ENCODE results near the gene DNAJB12.
A peak's percentile ranks its signal among the peaks of the same experiment; 100 is the strongest.
"Not testable (repeated sequence)": the region's sequence is repeated elsewhere in the genome, so short reads cannot be mapped to it uniquely, and the experiment has no call there.

DNAJB12 gene

DNA sequence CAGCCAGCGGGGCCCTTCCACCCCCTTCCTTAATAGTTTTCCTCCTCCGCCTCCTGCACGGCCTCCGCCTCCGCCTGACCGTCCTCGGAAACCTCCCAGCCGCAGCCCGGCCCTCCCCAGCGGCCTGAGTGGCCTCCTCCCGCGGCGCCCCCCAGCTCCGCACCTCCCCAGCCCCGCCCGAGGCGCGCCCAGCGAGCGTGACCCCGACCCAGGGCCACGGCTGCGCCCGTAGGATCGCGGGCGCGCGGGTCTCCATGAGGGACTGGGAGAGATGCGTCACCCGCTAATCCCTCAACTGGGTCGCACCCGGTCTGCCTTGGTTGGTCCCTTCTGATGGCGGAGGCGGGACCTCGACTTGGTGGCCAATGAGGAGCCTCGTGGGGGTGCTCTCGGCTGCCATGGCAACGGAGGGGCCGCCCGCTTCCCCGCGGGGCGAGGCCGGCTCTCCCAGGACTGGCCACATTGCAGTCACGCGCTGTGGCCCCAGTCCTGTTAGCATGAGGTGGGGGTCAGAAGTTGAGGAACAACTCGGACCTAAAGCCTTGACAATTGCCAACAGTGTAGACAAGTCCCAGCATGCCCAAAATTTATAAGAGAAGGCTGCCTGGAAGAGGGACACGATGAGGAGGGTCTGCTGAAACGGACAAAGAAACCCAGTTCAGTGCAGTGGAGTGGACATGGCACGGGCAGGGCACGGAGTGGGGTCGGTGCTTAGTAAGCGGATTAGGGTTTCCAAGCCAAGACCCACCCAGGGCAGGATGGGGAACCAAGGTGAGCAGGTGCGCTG is 56.7 kb downstream of the DNAJB12 start:
- peak; percentile 87 for DNase-seq
- TF ChIP-seq EZH2 (IDR thresholded peaks at IDR 0.05; ENCODE audit: borderline replicate concordance, low read depth, low read length, severe bottlenecking): no peak
- TF ChIP-seq, protein P1, sequence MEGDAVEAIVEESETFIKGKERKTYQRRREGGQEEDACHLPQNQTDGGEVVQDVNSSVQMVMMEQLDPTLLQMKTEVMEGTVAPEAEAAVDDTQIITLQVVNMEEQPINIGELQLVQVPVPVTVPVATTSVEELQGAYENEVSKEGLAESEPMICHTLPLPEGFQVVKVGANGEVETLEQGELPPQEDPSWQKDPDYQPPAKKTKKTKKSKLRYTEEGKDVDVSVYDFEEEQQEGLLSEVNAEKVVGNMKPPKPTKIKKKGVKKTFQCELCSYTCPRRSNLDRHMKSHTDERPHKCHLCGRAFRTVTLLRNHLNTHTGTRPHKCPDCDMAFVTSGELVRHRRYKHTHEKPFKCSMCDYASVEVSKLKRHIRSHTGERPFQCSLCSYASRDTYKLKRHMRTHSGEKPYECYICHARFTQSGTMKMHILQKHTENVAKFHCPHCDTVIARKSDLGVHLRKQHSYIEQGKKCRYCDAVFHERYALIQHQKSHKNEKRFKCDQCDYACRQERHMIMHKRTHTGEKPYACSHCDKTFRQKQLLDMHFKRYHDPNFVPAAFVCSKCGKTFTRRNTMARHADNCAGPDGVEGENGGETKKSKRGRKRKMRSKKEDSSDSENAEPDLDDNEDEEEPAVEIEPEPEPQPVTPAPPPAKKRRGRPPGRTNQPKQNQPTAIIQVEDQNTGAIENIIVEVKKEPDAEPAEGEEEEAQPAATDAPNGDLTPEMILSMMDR (IDR thresholded peaks at IDR 0.05; ENCODE audit: borderline replicate concordance, extremely low read depth, low read length, poor library complexity, severe bottlenecking): no peak
- H3K4me2 ChIP-seq (ENCODE audit: insufficient read depth, low read length): peak overlapping the region; percentile 54
- H3K4me3 ChIP-seq (ENCODE audit: low read depth in 1 of 2, low read length in 2 of 2): peak overlapping the region in 1 of 2 experiments; percentile 51; a peak in 2 of 4 replicates
- ATAC-seq (ENCODE audit: insufficient read depth, low read depth): peak; percentile 67
- no peaks in the 10 kb centered on the region for H4K20me1 ChIP-seq (ENCODE audit: insufficient read depth, low read length)
- no peaks in the 10 kb centered on the region for H3K9me3 ChIP-seq (ENCODE audit: insufficient read depth, low read length, severe bottlenecking)
- H3K9ac ChIP-seq (ENCODE audit: low read depth, low read length): peak overlapping the region; percentile 44
- peak overlapping the region; percentile 86 for H3K27ac ChIP-seq (ENCODE audit: low read length)
- no peaks in the 10 kb centered on the region for H3K36me3 ChIP-seq (ENCODE audit: insufficient read depth, low read length)
- peaks cover 65% of the 10 kb centered on the region for H3K4me1 ChIP-seq (ENCODE audit: insufficient read depth, low read length)
- no peaks in the 10 kb centered on the region for H3K27me3 ChIP-seq (ENCODE audit: insufficient read depth, low read length, poor library complexity)
- no peak overlapping the region for H2AFZ ChIP-seq (ENCODE audit: low read depth, low read length)
- H3K79me2 ChIP-seq (ENCODE audit: insufficient read depth, low read length): peaks cover 12% of the 10 kb centered on the region; the same call in 1 of the 2 replicates

DNA sequence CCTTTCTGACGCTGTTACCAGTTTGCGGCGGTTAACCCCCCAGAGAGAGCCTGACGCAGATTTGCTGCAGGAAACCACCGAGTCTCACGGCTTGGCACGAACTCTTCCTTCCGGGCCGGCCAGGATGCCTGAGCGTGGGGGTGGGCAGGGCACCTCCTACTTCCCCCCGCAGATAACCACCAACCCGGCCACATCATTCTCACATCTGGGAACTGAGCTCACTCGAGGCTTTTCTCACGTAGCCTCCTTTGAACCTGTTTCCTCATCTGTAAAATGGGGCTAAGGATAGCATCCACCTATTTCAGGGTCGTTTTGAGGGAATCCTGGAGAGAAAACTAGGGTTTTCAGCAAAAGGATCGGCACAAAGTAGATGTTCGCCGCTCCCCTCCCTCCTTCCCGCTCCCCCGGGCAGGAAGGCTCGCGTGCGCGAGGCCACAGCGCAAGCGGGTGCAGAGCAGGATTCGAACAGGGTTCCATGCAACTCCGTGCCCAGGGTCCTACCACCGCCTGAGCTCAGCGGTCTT is 57.4 kb downstream of the DNAJB12 start:
- DNase-seq: peak; percentile 97
- Histone ChIP-seq H4K20me1 (ENCODE audit: insufficient read depth, low read length) (no peaks in the 10 kb centered on the region), H3K9ac (ENCODE audit: low read depth, low read length) (peak overlapping the region; percentile 44), H3K36me3 (ENCODE audit: insufficient read depth, low read length) (no peaks in the 10 kb centered on the region), H3K9me3 (ENCODE audit: insufficient read depth, low read length, severe bottlenecking) (no peaks in the 10 kb centered on the region), H3K27me3 (ENCODE audit: insufficient read depth, low read length, poor library complexity) (no peaks in the 10 kb centered on the region), H3K4me2 (ENCODE audit: insufficient read depth, low read length) (peak overlapping the region; percentile 54), H3K27ac (ENCODE audit: low read length) (peak overlapping the region; percentile 86), H2AFZ (ENCODE audit: low read depth, low read length) (no peak overlapping the region), H3K79me2 (ENCODE audit: insufficient read depth, low read length) (peaks cover 7% of the 10 kb centered on the region; the same call in 1 of the 2 replicates), H3K4me3 (ENCODE audit: low read depth in 1 of 2, low read length in 2 of 2) (peak overlapping the region in 1 of 2 experiments; percentile 51; a peak in 2 of 4 replicates), H3K4me1 (ENCODE audit: insufficient read depth, low read length) (peaks cover 64% of the 10 kb centered on the region)
- ATAC-seq (ENCODE audit: insufficient read depth, low read depth): peak; percentile 85
- no peak for TF ChIP-seq EZH2 (IDR thresholded peaks at IDR 0.05; ENCODE audit: borderline replicate concordance, low read depth, low read length, severe bottlenecking)
- TF ChIP-seq, protein P1 (IDR thresholded peaks at IDR 0.05; ENCODE audit: borderline replicate concordance, extremely low read depth, low read length, poor library complexity, severe bottlenecking): no peak

- not testable (repeated sequence) for H3K9me3 ChIP-seq (ENCODE audit: insufficient read depth, low read length, severe bottlenecking); H3K36me3 ChIP-seq (ENCODE audit: insufficient read depth, low read length); H2AFZ ChIP-seq (ENCODE audit: low read depth, low read length); ATAC-seq (ENCODE audit: insufficient read depth, low read depth); H3K27me3 ChIP-seq (ENCODE audit: insufficient read depth, low read length, poor library complexity); H3K79me2 ChIP-seq (ENCODE audit: insufficient read depth, low read length); DNase-seq; H4K20me1 ChIP-seq (ENCODE audit: insufficient read depth, low read length)
- Histone ChIP-seq H3K4me2 (ENCODE audit: insufficient read depth, low read length) (peak overlapping the region; percentile 54), H3K4me3 (ENCODE audit: low read depth in 1 of 2, low read length in 2 of 2) (peak overlapping the region in 1 of 2 experiments; percentile 51; a peak in 1 of 4 replicates), H3K9ac (ENCODE audit: low read depth, low read length) (peak overlapping the region; percentile 25), H3K27ac (ENCODE audit: low read length) (peak overlapping the region; percentile 86), H3K4me1 (ENCODE audit: insufficient read depth, low read length) (peaks cover 59% of the 10 kb centered on the region)
These were observed 57.9 kb downstream of the DNAJB12 start for GRCh38 chr10:72296829-72297280.

- DNase-seq (no peak), ATAC-seq (ENCODE audit: insufficient read depth, low read depth) (no peak)
- Histone ChIP-seq H3K79me2 (ENCODE audit: insufficient read depth, low read length) (no peaks in the 10 kb centered on the region), H4K20me1 (ENCODE audit: insufficient read depth, low read length) (no peaks in the 10 kb centered on the region), H3K4me1 (ENCODE audit: insufficient read depth, low read length) (peaks cover 63% of the 10 kb centered on the region), H3K9ac (ENCODE audit: low read depth, low read length) (no peak overlapping the region), H3K36me3 (ENCODE audit: insufficient read depth, low read length) (no peaks in the 10 kb centered on the region), H3K27ac (ENCODE audit: low read length) (peak overlapping the region; percentile 47), H3K4me3 (ENCODE audit: low read depth in 1 of 2, low read length in 2 of 2) (no peak overlapping the region), H3K27me3 (ENCODE audit: insufficient read depth, low read length, poor library complexity) (no peaks in the 10 kb centered on the region), H2AFZ (ENCODE audit: low read depth, low read length) (no peak overlapping the region), H3K9me3 (ENCODE audit: insufficient read depth, low read length, severe bottlenecking) (no peaks in the 10 kb centered on the region), H3K4me2 (ENCODE audit: insufficient read depth, low read length) (no peak overlapping the region)
- TF ChIP-seq, protein P1 (IDR thresholded peaks at IDR 0.05; ENCODE audit: borderline replicate concordance, extremely low read depth, low read length, poor library complexity, severe bottlenecking): no peak
- TF ChIP-seq EZH2 (IDR thresholded peaks at IDR 0.05; ENCODE audit: borderline replicate concordance, low read depth, low read length, severe bottlenecking): no peak
These were observed 59.3 kb downstream of the DNAJB12 start for GRCh38 chr10:72295330-72295910.
